Panc1 (cell line): ENCODE measurements around the gene EEF1A2. TPM values are rescaled to one million over a fixed set of nuclear protein-coding genes. Genes with fewer than 3 reads are reported as not detected.

ENCODE experiments used
- ATAC-seq: fragments of 200-7000 bp; cut with Tn5 transposase; 2 replicates; pipeline ENCODE4 v1.9.1; 2020; ENCODE audit warnings: mild to moderate bottlenecking, moderate library complexity
- BruUV-seq: library from RNA; stranded (reverse); fragments of 400-500 nt; replicated peaks from 2 replicates; lab custom pipeline; 2021; lab: Mats Ljungman, UMichigan
- CTCF ChIA-PET: fragments of 300-600 bp; sonication (Branson Sonifier 250); formaldehyde crosslinking; loops from one replicate; lab custom pipeline; 2022; ENCODE audit warnings: antibody characterized with exemption; lab: Charles Lee
- POLR2A ChIA-PET: fragments of 300-600 bp; sonication (Branson Sonifier 250); formaldehyde crosslinking; loops from one replicate; lab custom pipeline; 2022; ENCODE audit warnings: antibody characterized with exemption; lab: Charles Lee
- DNase-seq: peaks from one replicate; pipeline ENCODE4 v3.0.0-alpha.2; 2010; ENCODE audit warnings: low read depth, low spot score
- H3K27ac ChIP-seq: 2 replicates; pipeline ENCODE4 v1.5.1; 2011; ENCODE audit warnings: mild to moderate bottlenecking, low read length, inconsistent platforms
- H3K27me3 ChIP-seq: fragments of 200-500 bp; sonication (Bioruptor generic); 2 replicates; pipeline ENCODE4 v1.6.0; 2014; ENCODE audit warnings: low read length, inconsistent platforms; ENCODE audit not compliant: control insufficient read depth, insufficient read depth
- H3K36me3 ChIP-seq: fragments of 200-500 bp; sonication (Bioruptor generic); 2 replicates; pipeline ENCODE4 v1.5.1; 2014; ENCODE audit warnings: inconsistent platforms, mild to moderate bottlenecking, low read length, moderate library complexity; ENCODE audit not compliant: control insufficient read depth, insufficient read depth
- H3K4me1 ChIP-seq: 2 replicates; pipeline ENCODE4 v1.5.1; 2011; ENCODE audit warnings: inconsistent platforms, mild to moderate bottlenecking, low read length, moderate library complexity; ENCODE audit not compliant: control insufficient read depth, insufficient read depth
- H3K4me3 ChIP-seq, 2 experiments: 2 replicates each; pipeline ENCODE4 v1.5.1; 2011 to 2012; ENCODE audit warnings: low read depth in 2 of 2, low read length in 2 of 2, mild to moderate bottlenecking in 2 of 2, inconsistent platforms in 1 of 2, moderate library complexity in 1 of 2
- H3K9me3 ChIP-seq: fragments of 200-500 bp; sonication (Bioruptor generic); 2 replicates; pipeline ENCODE4 v1.5.1; 2014; ENCODE audit warnings: low read depth, mild to moderate bottlenecking, inconsistent platforms, low read length, moderate library complexity; ENCODE audit not compliant: control insufficient read depth, insufficient read depth
- POLR2AphosphoS5 ChIP-seq: IDR thresholded peaks from 2 replicates; pipeline ENCODE4 v1.6.1; 2012; ENCODE audit warnings: mild to moderate bottlenecking, low read depth, low read length, moderate library complexity
- SIN3A ChIP-seq: IDR thresholded peaks from 2 replicates; pipeline ENCODE4 v1.6.1; 2012; ENCODE audit warnings: low read depth, mild to moderate bottlenecking, low read length, moderate library complexity, borderline replicate concordance; ENCODE audit not compliant: insufficient read depth
- TCF7L2 ChIP-seq: IDR thresholded peaks from 2 replicates; pipeline ENCODE4 v1.6.1; 2011; ENCODE audit warnings: mild to moderate bottlenecking, low read depth, low read length, inconsistent platforms
- in situ Hi-C: cut with HindIII; loops from 2 replicates; pipeline ENCODE4 v1.10.0; 2016; ENCODE audit warnings: low sequenced_read_pairs, low pct_unique_long_range_greater_than_20kb
- intact Hi-C: fragments of 100-400 bp; cut with micrococcal nuclease; formaldehyde crosslinking; loops from one replicate; pipeline ENCODE4 v1.10.0; 2022; ENCODE audit not compliant: unreplicated experiment
- total RNA-seq: library from RNA; stranded (reverse); gene quantifications from one replicate; pipeline ENCODE4 v1.2.1, GENCODE V29; 2021; ENCODE audit not compliant: unreplicated experiment
- TF ChIP-seq, protein P1 (sequence below): fragments of 450-650 bp; IDR thresholded peaks from 2 replicates; pipeline ENCODE4 v1.5.1; 2017; ENCODE audit warnings: mild to moderate bottlenecking
- TF ChIP-seq, protein P2 (sequence below), 2 experiments: IDR thresholded peaks; 2 replicates each; pipeline ENCODE4 v1.6.1; 2011 to 2012; ENCODE audit warnings: low read depth in 2 of 2, control low read depth in 1 of 2, low read length in 1 of 2, mild to moderate bottlenecking in 1 of 2, moderate library complexity in 1 of 2; ENCODE audit not compliant: insufficient read depth in 1 of 2

EEF1A2 gene
- total RNA-seq, 1 experiment from 2014 or later, result 178 TPM

DNA sequence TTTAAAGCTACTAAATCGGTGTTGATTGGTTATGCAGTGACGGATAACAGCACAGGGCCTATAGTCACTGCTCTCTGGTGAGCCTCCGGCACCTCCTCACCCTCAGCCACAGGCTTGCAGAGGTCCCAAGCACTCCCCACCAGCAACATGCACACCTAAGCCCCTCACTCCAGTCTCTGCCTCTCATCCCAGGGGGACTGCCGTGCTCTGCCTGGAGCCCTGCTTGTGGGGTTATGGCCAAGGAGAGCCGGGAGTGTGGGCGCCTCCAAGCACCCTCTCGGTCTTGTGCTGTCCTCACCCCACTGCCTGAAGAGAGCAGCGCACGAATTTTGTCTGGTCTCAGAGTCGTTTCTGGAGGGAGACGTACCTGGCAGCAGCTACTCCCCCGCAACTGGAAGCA is 6.8 kb upstream of the EEF1A2 start:
- ChIA-PET CTCF (no interaction called here), POLR2A (no interaction called here)
- Histone ChIP-seq H3K27ac (no peak overlapping the region), H3K4me3 (no peak overlapping the region), H3K36me3 (no peaks in the 10 kb centered on the region), H3K9me3 (no peaks in the 10 kb centered on the region), H3K4me1 (peaks cover 3% of the 10 kb centered on the region; the same call in 1 of the 2 replicates), H3K27me3 (no peaks in the 10 kb centered on the region)
- DNase-seq (no peak), ATAC-seq (no peak)
- no TSS peak for BruUV-seq
- in situ Hi-C loops (no loop called here), intact Hi-C loops (no loop called here)
- TF ChIP-seq POLR2AphosphoS5, result no peak
- TF ChIP-seq SIN3A, result no peak
- TF ChIP-seq, protein P1, sequence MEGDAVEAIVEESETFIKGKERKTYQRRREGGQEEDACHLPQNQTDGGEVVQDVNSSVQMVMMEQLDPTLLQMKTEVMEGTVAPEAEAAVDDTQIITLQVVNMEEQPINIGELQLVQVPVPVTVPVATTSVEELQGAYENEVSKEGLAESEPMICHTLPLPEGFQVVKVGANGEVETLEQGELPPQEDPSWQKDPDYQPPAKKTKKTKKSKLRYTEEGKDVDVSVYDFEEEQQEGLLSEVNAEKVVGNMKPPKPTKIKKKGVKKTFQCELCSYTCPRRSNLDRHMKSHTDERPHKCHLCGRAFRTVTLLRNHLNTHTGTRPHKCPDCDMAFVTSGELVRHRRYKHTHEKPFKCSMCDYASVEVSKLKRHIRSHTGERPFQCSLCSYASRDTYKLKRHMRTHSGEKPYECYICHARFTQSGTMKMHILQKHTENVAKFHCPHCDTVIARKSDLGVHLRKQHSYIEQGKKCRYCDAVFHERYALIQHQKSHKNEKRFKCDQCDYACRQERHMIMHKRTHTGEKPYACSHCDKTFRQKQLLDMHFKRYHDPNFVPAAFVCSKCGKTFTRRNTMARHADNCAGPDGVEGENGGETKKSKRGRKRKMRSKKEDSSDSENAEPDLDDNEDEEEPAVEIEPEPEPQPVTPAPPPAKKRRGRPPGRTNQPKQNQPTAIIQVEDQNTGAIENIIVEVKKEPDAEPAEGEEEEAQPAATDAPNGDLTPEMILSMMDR, result no peak
- no peak for TF ChIP-seq TCF7L2
- TF ChIP-seq, protein P2, sequence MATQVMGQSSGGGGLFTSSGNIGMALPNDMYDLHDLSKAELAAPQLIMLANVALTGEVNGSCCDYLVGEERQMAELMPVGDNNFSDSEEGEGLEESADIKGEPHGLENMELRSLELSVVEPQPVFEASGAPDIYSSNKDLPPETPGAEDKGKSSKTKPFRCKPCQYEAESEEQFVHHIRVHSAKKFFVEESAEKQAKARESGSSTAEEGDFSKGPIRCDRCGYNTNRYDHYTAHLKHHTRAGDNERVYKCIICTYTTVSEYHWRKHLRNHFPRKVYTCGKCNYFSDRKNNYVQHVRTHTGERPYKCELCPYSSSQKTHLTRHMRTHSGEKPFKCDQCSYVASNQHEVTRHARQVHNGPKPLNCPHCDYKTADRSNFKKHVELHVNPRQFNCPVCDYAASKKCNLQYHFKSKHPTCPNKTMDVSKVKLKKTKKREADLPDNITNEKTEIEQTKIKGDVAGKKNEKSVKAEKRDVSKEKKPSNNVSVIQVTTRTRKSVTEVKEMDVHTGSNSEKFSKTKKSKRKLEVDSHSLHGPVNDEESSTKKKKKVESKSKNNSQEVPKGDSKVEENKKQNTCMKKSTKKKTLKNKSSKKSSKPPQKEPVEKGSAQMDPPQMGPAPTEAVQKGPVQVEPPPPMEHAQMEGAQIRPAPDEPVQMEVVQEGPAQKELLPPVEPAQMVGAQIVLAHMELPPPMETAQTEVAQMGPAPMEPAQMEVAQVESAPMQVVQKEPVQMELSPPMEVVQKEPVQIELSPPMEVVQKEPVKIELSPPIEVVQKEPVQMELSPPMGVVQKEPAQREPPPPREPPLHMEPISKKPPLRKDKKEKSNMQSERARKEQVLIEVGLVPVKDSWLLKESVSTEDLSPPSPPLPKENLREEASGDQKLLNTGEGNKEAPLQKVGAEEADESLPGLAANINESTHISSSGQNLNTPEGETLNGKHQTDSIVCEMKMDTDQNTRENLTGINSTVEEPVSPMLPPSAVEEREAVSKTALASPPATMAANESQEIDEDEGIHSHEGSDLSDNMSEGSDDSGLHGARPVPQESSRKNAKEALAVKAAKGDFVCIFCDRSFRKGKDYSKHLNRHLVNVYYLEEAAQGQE (IDR thresholded peaks at IDR 0.05; ENCODE audit: insufficient read depth in 1 of 2, low read depth in 2 of 2, low read length in 1 of 2), result no peak

- ChIA-PET POLR2A (no interaction called here), CTCF (no interaction called here)
- peaks cover 3% of the 10 kb centered on the region; the same call in 1 of the 2 replicates for H3K4me1 ChIP-seq
- H3K36me3 ChIP-seq, result no peaks in the 10 kb centered on the region
- no peaks in the 10 kb centered on the region for H3K27me3 ChIP-seq
- H3K9me3 ChIP-seq, result no peaks in the 10 kb centered on the region
- H3K4me3 ChIP-seq, result no peak overlapping the region
- intact Hi-C loops, result no loop called here
- no peak for TF ChIP-seq POLR2AphosphoS5
- no TSS peak for BruUV-seq
- DNase-seq, result no peak
- no peak overlapping the region for H3K27ac ChIP-seq
- in situ Hi-C loops, result no loop called here
- ATAC-seq, result no peak
These were observed 6.4 kb upstream of the EEF1A2 start for GRCh38 chr20:63505281-63505680.

DNA sequence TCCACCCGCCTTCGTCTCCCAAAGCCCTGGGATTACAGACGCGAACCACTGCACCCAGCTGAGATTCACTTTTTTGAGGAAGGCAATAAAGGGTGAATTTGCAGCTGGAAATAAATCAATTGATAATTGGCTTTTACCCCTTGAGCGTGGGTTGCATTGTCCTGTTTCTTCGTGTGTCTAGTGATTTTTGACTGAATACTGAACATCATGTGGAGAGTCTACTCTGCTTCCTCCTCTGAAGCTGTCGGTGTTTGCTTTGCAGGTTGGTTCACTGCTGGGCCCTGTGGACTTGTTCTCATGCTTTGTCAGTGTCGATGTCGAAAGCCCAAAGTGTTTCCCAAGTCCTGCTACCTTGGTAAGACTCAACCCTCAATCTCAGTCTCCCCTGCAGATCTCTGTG is 5.8 kb upstream of the EEF1A2 start:
- H3K4me3 ChIP-seq, result no peak overlapping the region
- H3K27me3 ChIP-seq, result no peaks in the 10 kb centered on the region
- H3K9me3 ChIP-seq, result no peaks in the 10 kb centered on the region
- ChIA-PET POLR2A (no interaction called here), CTCF (no interaction called here)
- no peak for DNase-seq
- no peak overlapping the region for H3K27ac ChIP-seq
- no TSS peak for BruUV-seq
- ATAC-seq, result no peak
- H3K4me1 ChIP-seq, result peaks cover 3% of the 10 kb centered on the region; the same call in 1 of the 2 replicates
- intact Hi-C loops, result no loop called here
- no peaks in the 10 kb centered on the region for H3K36me3 ChIP-seq
- in situ Hi-C loops, result no loop called here
- TF ChIP-seq SIN3A (no peak), TCF7L2 (no peak), POLR2AphosphoS5 (no peak)
- TF ChIP-seq, protein P2 (IDR thresholded peaks at IDR 0.05; ENCODE audit: insufficient read depth in 1 of 2, low read depth in 2 of 2, low read length in 1 of 2), result no peak
